22Rv1 (cell line): ENCODE data around the gene RBM10.

Experiments
- CTCF ChIP-seq: fragments of 450-650 bp; IDR thresholded peaks from 2 replicates; pipeline ENCODE4 v1.5.1; 2017; ENCODE audit warnings: mild to moderate bottlenecking
- ZFX ChIP-seq: fragments of 450-650 bp; IDR thresholded peaks from 2 replicates; pipeline ENCODE4 v1.6.1; 2017; ENCODE audit warnings: antibody characterized with exemption, borderline replicate concordance

DNA sequence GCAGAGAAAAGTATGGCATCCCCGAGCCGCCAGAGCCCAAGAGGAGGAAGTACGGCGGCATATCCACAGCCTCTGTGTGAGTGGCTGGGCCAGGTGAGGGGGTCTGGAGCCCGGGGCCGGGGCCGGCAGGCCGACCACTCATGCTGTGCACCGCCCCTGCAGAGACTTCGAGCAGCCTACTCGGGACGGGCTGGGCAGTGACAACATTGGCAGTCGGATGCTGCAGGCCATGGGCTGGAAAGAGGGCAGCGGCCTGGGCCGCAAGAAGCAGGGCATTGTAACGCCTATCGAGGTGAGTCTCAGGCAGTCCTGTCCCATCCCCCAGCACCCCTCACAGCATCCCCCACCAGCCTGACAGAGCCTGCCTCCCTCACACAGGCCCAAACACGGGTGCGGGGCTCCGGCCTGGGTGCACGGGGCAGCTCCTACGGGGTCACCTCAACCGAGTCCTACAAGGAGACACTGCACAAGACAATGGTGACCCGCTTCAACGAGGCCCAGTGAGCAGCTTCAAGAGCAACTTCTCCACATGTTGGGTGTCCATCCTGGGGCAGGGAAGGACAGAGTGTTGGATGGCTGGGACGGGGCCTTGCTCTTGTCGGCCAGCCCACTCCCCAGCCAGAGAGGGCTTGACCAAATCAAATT is 41.2 kb downstream of the RBM10 start:
- TF ChIP-seq CTCF (no peak), ZFX (no peak)
